SH-SY5Y (cell line): ENCODE results near the gene TMEM164.

ENCODE experiments used
- GATA2 ChIP-seq: IDR thresholded peaks from 2 replicates; pipeline ENCODE4 v1.6.1; 2011; ENCODE audit warnings: mild to moderate bottlenecking, low read depth, low read length
- GATA3 ChIP-seq: IDR thresholded peaks from 2 replicates; pipeline ENCODE4 v1.6.1; 2011; ENCODE audit warnings: low read depth, mild to moderate bottlenecking, low read length, moderate library complexity

DNA sequence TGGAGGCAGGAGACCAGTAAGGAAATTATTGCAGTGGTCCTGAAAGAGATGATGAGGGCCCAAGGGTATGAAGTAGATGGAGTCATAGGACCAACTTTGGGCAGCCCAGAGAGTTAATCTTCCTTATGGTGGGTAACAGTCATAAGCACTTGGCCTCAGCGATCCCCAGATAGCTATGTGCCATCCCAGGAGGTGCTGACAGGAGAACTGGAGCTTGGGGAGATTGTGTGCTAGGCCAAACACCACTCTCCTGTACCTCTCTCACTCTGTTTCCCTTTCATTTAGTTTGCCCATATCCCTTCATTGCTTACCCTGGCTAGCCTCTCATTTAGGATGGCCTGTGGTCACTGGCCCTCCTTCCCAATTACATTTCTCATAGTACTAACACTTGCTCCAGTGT lies 60.0 kb downstream of the TMEM164 start:
- TF ChIP-seq GATA2 (no peak), GATA3 (no peak)
